Loucy (cell line): ENCODE data around the gene CHRND.

ENCODE experiments used
- CTCF ChIP-seq: fragments of 200-600 bp; sonication (generic); conservative IDR thresholded peaks from 2 replicates; pipeline ENCODE4 v1.5.1; 2014; ENCODE audit warnings: mild to moderate bottlenecking, antibody characterized with exemption, low read length
- EZH2phosphoT487 ChIP-seq: fragments of 200-600 bp; IDR thresholded peaks from 2 replicates; pipeline ENCODE4 v1.6.1; 2018; ENCODE audit warnings: antibody characterized with exemption, mild to moderate bottlenecking, moderate library complexity, borderline replicate concordance

GRCh38 chr2:232573042-232573441 is 47.1 kb downstream of the CHRND start:
- no peak for TF ChIP-seq CTCF
- no peak for TF ChIP-seq EZH2phosphoT487
